HG02759 (cell line): Measurements from ENCODE around the gene UGP2.
"Not testable (repeated sequence)": the region's sequence is repeated elsewhere in the genome, so short reads cannot be mapped to it uniquely, and the experiment has no call there.

Experiments
- ATAC-seq: cut with Tn5 transposase; IDR thresholded peaks from one replicate; pipeline ENCODE4 v1.9.1; 2021; ENCODE audit warnings: mild to moderate bottlenecking, moderate library complexity; ENCODE audit not compliant: unreplicated experiment

The UGP2 gene

DNA sequence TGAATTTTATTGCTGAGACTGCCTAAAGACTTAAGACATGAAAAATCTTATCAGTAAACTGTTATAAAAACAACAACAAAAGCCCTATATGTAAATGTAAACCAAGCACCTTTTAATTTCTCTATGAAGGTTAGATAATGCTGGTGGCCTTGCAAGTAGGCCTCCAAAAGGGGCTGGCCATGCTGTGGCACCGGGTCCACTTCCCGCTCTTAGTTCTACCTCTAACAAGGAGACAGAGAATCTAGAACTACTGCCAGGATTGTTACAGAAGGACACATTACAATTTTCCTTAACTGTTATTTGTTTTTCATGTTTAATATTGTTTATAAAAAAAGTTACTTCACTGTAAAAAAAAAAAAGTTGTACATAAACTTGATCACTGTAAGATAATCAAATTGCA, 49.0 kb downstream of the UGP2 start:
- ATAC-seq, result no peak

DNA sequence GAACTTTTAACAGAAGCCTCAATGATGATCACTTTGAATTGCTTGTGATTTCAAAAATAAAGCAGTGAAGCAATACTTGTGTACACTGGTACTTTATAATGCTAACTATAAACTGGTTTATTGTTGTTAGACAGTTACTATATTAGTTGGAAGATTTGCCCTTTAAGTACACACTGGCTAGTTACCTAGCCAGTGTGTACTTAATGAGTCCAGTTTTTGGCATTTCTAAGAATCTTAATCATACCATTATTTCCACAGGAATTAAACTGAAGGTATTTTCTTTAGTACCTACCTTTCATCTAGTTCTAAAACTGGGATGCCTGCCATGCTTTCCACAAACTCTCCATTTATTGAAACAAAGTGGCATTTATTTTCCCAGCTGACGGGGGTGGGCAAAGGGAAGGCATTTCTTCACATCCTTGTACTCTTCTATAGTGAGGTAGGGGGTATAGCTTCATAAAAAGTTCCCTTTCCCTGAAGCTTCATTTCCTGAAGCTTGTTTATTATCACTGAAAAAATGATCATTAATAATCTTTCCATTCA, 49.9 kb downstream of the UGP2 start:
- no peak for ATAC-seq

DNA sequence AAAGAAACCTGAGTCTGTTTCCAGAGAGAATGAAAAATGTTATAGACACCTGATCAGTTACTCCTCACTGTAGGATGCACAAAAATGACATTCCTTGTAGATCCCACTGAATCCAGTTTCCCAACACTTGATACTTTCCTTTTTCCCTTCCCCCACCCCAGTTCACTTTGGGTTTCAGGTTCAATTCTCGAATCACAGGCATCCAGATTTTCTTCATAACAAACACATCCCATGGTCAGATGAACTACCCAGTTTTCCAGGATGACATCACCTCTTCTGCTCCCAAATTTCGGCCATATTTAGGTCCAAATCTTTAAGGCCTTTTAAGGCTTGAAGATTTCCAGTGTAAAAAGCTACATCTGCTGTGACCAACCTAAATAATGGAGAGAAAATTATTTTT, 51.5 kb downstream of the UGP2 start:
- no peak for ATAC-seq

- no peak for ATAC-seq
Observed at GRCh38 chr2:63894167-63894566, 52.5 kb downstream of the UGP2 start.

GRCh38 chr2:63898839-63899238, 57.1 kb downstream of the UGP2 start:
- ATAC-seq, result no peak

- no peak for ATAC-seq
Observed at GRCh38 chr2:63899639-63900038, 57.9 kb downstream of the UGP2 start.

- ATAC-seq, result no peak
Observed at GRCh38 chr2:63902149-63902548, 60.5 kb downstream of the UGP2 start.

DNA sequence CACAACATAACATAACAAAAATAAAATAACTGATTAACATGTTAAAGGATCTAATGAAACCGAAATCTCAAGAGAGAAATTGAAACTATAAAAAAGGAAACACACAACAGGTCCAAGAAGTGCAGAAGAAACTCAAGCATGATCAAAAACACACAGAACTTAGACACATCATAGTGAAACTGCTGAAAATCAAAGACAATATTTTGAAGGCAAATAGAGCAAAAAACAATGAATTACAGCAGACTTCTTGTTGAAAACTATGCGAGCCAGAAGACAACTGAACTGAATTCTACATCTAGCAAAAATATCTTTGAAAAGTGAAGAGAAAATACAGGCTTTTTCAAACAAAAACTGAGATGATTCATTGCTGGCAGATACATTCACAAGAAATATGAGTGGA, 61.3 kb downstream of the UGP2 start:
- ATAC-seq, result no peak

DNA sequence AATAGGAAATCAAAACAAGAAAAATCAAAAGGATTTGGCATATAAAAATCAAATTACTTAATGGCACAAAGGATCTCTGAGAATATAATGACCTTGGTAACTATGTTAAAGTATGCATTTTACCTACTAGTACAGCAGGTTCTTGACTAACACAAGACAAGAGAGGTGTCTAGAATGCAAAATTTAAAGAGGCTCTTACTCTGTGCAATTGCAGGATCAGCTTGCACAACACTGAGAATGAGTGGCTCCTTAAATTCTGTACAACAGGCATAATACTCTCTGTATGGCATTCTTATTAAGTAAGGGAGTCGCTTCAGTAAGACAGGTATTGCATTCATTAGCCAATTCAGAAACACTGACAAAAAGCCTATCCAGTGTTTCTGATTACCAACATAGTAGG, 72.6 kb downstream of the UGP2 start:
- ATAC-seq, result no peak

GRCh38 chr2:63926815-63927214, 85.1 kb downstream of the UGP2 start:
- no peak for ATAC-seq

GRCh38 chr2:63932104-63932503, 90.4 kb downstream of the UGP2 start:
- ATAC-seq, result not testable (repeated sequence)
